Coronary artery (tissue), 2 donors: ENCODE data around the gene CYSRT1.
"Not testable (repeated sequence)": the region's sequence is repeated elsewhere in the genome, so short reads cannot be mapped to it uniquely, and the experiment has no call there.

Experiments used
- DNase-seq: peaks from one replicate; pipeline ENCODE4 v3.0.0-alpha.2; 2017; ENCODE audit warnings: low spot score
- H3K27ac ChIP-seq, 2 donors: fragments of 200-600 bp; sonication (generic); one replicate each; pipeline ENCODE4 v1.5.1; 2016 to 2019
- H3K4me3 ChIP-seq: fragments of 200-600 bp; sonication (generic); 2 replicates; pipeline ENCODE4 v1.5.1; 2016; ENCODE audit warnings: mild to moderate bottlenecking, moderate library complexity
- CTCF ChIP-seq: fragments of 200-600 bp; sonication (generic); IDR thresholded peaks from one replicate; pipeline ENCODE4 v1.5.1; 2019; ENCODE audit warnings: antibody characterized with exemption

CYSRT1 gene

DNA sequence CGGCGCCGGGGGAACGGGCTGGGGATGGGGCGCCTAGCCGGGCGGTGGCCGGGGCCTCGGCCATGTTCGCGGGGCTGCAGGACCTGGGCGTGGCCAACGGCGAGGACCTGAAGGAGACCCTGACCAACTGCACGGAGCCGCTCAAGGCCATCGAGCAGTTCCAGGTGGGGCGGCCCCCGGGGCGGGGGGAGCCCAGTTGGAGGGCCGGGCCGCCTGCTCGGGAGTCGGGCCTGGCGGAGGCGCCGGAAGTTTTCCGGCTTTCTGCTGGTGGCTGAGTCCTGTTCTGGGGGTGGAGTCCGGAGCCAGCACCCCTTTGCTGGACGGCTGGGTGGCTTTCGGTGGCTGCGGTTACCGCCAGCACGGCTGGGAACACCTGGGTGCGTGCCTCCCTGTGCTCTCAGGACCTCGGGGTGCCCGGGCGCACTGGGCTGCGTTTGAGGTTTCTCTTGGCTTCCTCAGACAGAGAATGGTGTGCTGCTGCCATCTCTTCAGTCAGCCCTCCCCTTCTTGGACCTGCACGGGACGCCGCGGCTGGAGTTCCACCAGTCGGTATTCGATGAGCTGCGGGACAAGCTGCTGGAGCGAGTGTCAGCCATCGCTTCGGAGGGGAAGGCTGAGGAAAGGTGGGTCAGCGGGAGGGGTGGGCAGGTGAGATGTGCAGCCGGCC, 30.6 kb downstream of the CYSRT1 start:
- TF ChIP-seq CTCF = no peak
- Histone ChIP-seq H3K4me3 (peak overlapping the region; percentile 93), H3K27ac (peak overlapping the region; percentile 45 to 81)
- DNase-seq = no peak

GRCh38 chr9:137256362-137256761, 31.4 kb downstream of the CYSRT1 start:
- H3K27ac ChIP-seq = no peak overlapping the region
- no peak for DNase-seq
- TF ChIP-seq CTCF = no peak
- H3K4me3 ChIP-seq = peak overlapping the region; percentile 93

GRCh38 chr9:137256856-137257255, 31.9 kb downstream of the CYSRT1 start:
- peak overlapping the region; percentile 93 for H3K4me3 ChIP-seq
- DNase-seq = no peak
- no peak overlapping the region for H3K27ac ChIP-seq
- no peak for TF ChIP-seq CTCF

DNA sequence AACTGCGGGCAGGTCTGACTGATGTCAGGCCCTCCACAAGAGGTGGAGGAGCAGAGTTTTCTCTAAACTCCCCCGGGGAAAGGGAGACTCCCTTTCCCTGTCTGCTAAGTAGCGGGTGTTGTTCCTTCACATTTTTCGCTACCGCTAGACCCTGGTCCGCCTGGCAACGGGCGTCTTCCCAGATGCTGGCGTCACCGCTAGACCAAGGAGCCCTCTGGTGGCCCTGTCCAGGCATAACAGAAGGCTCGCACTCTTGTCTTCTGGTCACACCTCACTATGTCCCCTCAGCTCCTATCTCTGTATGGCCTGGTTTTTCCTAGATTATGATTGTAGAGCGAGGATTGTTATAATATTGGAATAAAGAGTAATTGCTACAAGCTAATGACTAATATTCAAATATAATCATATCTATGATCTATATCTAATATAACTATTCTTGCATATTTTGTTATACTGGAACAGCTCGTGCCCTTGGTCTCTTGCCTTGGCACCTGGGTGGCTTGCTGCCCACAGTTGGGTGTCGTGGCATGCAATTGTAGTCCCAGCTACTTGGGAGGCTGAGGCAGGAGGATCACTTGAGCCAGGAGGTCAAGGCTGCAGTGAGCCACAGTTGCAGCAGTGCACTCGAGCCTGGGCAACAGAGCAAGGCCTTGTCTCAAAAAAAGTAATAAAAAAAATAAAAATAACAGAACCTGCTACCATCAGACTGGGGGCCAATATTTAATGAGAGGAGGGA, 37.4 kb downstream of the CYSRT1 start:
- not testable (repeated sequence) for H3K27ac ChIP-seq, H3K4me3 ChIP-seq, DNase-seq
- TF ChIP-seq CTCF = peak; percentile 20

- no peak overlapping the region for H3K27ac ChIP-seq
- H3K4me3 ChIP-seq = no peak overlapping the region
- TF ChIP-seq CTCF = no peak
- DNase-seq = no peak
These were observed 37.9 kb downstream of the CYSRT1 start for GRCh38 chr9:137262909-137263285.

GRCh38 chr9:137263506-137263905, 38.5 kb downstream of the CYSRT1 start:
- Histone ChIP-seq H3K27ac (no peak overlapping the region), H3K4me3 (no peak overlapping the region)
- no peak for DNase-seq
- no peak for TF ChIP-seq CTCF

GRCh38 chr9:137264067-137264466, 39.1 kb downstream of the CYSRT1 start:
- H3K27ac ChIP-seq = no peak overlapping the region
- no peak overlapping the region for H3K4me3 ChIP-seq
- DNase-seq = no peak
- no peak for TF ChIP-seq CTCF
